Pulmonary artery endothelial cell (primary cell): ENCODE results near the gene FIBP. TPM values are rescaled to one million over a fixed set of nuclear protein-coding genes. Genes with fewer than 3 reads are reported as not detected.
A peak's percentile ranks its signal among the peaks of the same experiment; 100 is the strongest.

Source experiments
- DNase-seq: peaks from one replicate; pipeline ENCODE4 v3.0.0-alpha.2; 2011; ENCODE audit warnings: low read depth, low spot score
- total RNA-seq: library from RNA; depleted of rRNA; stranded (reverse); fragments of >200 nt; gene quantifications from 2 replicates; pipeline ENCODE4 v1.2.3, GENCODE V29; 2014

Gene FIBP
- total RNA-seq = 152 and 229 TPM in 2 replicates

DNA sequence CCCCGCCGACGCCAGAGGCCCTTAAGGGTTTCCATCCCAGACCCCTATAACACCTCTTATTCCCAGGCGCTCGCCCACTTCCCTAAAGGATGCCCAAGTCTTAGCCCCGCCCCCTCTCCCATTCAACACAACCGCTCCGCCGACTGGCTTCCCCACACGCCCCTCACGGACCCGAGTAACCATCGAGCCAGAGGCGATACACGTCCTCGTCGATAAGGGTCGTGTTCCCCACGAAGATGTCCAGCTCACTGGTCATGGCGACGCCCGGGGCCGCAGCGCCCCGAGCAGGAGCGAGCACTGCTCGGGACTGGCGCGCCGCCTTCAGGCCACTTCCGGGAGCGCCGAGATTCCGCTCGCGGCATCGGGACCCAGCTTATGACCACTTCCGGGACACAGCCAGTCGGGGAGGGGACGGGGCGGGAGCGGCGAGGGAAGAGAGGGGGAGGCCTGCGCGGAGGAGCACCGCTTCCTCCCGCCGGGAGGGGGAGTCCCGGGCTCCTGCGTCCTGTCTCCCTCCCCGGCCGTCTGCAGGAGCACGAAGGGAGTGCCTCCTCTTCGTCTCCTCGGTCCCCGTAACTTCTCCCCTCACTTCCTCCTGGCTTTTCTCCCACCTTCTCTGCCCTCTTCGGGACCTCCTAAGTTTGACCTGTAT, at the start of gene FIBP:
Gene FIBP (minus strand): TSS at position 309 of the 652 bp plus-strand sequence. CDS start 53 bp downstream, at position 256.
- DNase-seq = peak; percentile 91

DNA sequence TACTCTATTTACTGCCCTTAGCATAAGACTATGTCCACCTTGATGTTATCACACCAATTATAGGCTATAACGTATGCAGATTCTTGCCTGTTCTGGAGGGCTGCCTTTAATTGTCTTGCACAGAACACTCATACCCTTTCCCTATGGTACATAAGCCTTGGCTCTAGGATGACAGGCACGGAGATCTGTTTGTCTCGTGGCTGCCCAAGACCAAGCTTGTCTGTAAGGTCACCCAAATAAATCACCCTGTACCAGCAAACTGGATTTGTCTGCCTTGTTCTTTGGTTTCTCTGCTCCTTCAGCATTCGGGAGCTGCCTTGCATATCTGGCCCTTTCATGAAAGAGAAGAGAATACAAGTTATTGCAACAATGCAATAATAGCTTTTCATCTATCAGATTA, 49.5 kb upstream of the FIBP start:
- no peak for DNase-seq

DNA sequence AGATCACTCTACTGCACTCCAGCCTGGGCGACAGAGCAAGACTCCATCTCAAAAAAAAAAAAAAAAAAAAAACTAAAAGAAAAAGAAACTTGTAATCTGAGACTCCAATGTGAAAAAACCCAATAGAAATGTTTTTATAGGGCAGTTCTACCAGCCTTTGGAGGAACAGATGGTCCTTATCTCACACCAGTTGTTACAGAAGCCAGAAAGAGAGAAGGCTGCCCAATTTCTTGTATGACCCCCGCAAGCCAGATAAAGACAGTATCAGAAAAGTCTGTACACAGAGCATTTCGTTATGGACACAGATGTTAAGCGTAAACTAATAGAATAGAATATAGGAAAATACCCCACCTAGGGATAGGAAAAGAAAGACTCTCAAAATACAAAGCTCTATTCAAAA, 45.7 kb upstream of the FIBP start:
- DNase-seq = no peak

DNA sequence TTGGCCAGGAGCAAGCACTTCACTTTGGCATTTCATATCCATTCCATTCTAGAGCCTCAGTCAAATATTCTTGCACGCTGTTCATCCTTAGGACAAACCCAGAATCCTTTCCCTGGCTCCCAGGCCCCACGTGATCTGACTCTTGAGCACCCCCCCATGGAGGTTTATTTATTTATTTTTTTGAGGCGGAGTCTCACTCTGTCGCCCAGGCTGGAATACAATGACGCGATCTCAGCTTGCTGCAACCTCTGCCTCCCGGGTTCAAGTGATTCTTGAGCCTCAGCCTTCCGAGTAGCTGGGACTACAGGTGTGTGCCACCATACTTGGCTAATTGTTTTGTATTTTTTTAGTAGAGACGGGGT, 44.3 kb upstream of the FIBP start:
- no peak for DNase-seq

DNA sequence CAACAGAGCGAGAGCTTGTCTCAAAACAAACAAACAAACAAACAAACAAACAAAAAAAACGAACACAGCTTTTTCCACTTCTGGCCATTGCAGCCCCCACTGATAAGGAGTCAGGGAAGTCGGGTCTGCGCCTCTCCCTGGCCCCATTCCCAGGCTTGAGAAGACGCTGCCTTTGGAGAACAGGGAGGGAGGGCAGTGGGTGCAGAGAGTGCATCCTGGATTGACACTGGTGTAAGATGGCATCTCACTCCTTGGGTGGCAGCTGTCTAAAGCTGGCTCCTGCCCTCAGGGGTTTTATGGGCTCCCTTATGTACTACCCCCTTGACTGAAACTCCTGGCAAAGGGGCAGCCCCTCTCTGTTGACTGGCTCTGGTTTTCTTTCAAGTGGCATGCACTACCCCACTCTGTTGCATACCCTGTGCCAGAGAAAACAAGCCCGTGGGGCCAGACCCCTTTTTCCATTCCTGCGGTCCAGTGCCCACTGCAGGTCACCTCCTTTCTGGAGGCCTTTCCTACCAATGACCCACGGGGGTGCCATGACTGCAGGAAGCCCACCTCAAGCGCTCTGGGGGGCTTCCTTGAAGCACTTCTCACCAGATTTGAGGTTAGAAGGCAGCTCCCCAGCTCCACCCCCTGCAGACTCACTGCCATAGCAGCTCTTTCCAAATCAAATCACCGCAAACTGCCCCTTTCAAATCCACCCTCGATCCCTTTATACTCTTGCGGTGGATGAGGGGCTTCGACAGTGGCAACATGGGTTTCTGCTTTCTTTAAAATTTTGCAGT, 43.7 kb upstream of the FIBP start:
- DNase-seq = no peak

DNA sequence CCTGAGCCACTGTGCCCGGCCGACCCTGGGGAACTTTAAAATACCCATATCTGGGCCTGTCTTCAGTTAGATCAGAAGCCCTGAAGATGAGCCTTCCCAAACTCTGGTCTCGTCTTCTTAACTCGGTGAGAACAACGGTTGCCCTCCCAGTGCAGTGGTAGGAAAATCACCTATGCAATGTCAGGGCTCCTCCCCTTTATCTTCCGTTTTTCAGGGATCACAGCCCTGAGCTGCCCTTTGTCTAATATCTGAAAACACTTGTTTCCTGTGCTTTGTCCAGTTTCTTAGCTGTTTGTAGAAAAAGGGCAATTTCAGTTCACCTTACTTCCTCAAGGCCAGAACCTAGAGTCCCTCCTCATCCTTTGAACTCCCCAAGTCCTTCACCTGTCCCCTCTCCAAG, 40.4 kb upstream of the FIBP start:
- DNase-seq = no peak

DNA sequence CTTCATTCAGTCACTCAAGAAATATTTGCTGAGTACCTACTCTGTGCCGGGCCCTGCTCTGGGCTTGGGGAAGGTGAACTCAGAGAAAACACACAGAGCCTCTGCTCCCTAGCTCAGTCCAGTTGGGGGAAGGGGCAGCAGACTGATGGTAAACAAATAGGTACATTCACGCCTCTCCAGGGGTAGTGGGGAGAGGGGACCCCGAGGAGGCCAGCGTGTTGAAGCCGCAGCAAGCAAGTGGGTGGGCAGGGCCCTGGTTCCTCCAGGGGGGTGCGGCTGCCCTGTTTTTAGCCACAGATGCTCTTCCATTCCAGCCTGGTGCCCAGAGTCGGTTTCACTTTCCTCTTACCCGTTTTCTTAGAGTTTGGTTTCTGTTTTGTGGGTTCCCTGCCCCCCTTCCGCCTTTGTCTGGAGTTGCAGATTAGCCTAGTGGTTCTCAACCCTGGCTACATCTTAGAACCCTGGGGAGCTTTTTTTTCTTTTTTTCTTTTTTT, 39.7 kb upstream of the FIBP start:
- DNase-seq = no peak

DNA sequence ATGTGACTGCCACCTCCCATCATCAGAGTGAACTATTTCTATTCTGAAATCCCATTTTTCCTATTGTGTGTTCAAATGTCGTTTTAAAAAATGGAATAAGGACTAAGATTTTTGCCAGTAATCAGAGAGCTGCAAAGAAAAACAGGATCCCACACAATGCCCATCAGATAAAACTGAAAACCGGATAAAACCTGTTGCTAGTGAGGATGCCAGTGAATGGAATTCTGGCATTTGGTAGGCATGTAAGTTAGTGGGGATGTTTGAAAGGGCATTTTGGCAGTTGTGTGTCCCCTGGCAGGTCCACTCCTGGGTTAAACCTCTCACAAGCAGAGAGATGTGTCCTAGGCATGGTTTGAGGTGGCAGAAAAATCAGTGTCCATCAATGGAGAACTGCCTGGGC, 37.1 kb upstream of the FIBP start:
- no peak for DNase-seq

DNA sequence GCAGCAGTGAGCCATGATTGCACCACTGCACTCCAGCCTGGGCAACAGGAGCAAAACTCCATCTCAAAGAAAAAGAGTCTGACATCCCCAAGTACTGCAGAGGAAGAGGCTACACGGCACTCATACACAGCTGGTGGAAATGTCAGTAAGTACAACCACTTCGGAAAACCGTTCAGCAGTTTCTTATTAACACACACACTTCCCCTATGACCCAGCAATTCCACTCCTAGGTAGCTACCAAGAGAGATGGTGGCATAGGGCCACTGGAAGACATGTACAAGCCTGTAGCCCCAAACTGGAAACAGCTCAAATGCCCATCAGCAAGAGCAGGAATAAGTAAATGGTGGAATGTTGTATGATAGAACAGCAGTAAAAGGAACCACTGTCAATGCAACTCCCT, 34.3 kb upstream of the FIBP start:
- no peak for DNase-seq

DNA sequence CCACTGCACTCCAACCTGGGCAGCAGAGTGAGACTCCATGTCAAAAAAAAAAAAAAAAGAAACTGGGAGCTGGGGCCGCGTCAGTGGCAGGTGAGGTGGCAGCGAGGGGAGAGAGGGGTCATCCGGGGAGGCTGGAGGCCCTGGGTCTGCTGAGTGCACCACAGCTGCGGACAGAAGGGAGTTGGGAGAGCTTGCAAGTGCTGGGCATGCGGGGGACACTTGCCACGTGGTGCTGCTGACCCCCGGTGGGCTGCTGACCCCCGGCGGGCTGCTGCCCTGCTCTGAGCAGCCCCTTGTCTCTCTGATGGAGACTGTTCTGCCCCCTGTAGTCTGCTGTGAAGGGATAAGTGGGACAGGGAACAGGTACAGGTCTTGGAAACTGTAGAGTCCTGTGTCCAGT, 33.6 kb upstream of the FIBP start:
- DNase-seq = no peak

DNA sequence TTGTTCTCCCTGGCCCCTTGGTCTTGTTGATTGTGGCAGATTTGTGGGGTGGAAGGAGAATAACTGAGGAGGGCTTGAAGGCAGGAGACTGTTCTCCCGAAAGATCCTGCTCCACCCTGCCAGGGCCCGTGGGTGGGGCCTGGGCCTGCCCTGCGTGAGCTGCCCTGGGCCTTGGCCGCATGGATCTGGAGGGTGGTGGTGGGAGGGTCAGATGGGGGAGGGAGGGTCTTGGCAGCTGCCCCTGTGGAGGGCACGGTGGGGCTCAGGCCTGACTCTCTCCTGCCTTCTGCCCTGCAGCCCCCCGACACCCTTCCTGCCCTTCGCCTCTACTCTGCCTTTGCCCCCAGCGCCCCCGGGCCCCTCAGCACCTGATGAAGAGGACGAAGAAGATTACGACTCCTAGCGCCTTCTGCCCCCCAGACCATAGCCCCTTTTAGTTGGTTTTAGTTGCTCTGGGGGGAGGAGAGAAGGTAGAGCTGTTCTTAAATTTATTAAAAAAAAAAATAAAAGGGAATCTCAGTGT, 32.8 kb upstream of the FIBP start:
- no peak for DNase-seq

DNA sequence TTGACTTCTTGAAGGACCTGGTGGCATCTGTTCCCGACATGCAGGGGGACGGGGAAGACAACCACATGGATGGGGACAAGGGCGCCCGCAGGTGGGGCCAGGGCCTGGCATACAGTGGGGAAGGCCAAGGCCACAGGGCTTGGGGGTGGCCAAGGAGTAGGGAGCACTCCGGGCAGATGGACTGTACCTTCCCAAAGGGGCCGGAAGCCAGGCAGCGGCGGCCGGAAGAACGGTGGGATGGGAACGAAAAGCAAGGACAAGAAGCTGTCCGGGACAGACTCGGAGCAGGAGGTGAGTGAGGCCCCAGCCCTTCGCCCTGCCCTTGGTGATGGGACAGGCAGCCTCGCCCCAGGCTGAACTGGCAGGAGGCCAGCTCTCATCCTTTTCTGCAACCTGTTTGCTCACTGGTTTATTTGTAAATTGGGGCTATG, 32.1 kb upstream of the FIBP start:
- no peak for DNase-seq

DNA sequence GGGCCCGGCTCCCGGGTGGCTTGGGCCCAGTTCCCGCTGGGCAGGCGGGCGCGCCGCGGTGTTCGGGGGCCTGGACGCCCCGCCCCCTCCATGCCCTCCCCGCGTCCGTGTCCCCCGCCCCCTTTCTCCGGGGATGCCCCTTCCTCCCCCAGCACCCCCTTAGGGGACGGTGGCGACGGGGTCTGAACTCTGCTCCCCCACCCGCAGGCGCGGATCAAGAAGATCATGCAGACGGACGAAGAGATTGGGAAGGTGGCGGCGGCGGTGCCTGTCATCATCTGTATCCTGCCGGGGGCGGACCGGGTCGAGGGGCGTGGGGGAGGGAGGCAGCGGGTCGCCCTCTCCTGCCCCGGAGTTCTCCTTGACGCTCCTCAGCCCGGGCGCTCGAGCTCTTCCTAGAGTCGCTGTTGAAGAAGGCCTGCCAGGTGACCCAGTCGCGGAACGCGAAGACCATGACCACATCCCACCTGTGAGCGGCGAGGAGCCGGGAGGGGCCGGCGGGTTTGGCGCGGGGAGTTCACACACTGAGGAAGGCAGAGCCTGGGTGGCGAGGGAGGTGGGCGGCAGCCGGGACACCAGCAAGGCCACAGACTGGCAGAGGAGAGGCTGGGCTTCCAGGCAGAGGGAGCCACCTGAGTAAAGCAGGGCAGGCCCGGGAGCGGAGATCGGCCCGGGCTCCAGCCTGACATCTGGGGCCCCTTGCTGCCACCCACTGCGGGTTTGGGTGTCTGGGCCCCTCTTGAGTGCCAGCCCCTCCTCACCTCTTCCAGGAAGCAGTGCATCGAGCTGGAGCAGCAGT, 31.5 kb upstream of the FIBP start:
- DNase-seq = no peak

DNA sequence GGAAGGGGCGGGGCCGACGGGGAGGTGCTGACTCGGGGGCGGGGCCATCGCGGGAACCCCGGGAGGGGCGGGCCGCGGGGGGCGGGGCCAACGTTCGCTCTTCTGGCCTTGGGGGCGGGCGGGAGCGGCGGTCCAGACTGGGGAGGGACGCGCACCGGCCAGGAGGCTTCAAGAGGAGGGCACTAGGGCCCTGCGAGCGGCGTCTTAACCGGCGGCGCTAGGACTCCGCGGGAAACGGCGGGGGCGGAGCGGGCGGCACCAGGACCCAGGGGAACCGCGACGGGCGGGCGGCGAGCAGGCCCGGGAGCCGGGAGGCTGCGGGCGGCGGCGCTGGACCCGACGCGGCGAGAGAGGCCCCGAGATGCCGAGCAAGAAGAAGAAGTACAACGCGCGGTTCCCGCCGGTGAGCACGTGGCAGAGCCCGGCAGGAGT, 30.9 kb upstream of the FIBP start, which contains the start of gene DRAP1:
Gene DRAP1 (plus strand): TSS at position 286 of the 432 bp plus-strand sequence. CDS start 76 bp downstream, at position 362.
- DNase-seq = peak; percentile 95

DNA sequence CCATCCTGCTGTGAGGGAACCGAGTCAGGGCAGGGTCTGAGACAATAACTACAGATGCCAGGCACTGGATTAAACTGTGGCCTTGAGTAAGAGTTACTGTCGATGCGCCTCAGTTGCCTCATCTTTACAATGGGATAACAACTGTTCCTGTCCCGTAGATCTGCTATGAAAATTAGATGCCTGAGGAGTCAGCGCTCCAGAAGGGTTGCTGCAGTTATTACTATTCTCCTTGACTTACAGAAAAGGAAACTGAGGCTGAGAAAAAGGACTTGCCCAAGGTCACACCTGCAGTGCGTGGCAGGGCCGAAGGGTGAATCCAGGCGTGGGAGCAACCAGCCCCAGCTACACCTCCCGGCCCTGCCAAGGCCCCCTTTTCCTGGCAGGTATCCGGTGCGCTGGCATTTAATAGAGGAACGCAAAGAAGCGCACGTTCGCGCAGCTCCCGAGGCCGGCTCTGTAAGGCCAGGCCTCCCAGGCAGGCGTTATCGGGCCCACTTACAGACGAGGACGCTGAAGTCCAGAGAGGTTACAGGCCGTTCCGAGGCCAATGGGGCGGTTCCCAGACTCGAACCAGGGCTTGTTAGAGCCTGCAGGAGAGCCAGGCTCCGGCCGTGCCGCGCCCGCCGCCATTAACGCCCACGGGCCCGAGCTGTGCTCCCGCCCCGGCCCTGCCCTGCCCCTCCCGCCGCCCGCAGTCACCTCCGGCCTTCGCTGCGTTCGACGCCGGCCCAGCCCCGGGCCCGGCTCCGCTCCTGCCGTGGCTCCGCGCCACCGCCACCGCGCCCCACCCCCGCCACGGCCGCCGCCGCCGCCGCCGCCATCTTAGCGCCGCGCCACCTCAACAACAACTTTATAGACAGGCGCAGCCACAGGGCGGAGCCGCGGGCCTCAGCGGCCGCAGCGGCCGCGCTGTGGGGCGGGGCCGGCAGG, 30.2 kb upstream of the FIBP start, which contains the start of gene C11orf68:
Gene C11orf68 (minus strand): TSS at position 852 of the 930 bp plus-strand sequence. CDS start 31 bp downstream, at position 821.
- no peak for DNase-seq

DNA sequence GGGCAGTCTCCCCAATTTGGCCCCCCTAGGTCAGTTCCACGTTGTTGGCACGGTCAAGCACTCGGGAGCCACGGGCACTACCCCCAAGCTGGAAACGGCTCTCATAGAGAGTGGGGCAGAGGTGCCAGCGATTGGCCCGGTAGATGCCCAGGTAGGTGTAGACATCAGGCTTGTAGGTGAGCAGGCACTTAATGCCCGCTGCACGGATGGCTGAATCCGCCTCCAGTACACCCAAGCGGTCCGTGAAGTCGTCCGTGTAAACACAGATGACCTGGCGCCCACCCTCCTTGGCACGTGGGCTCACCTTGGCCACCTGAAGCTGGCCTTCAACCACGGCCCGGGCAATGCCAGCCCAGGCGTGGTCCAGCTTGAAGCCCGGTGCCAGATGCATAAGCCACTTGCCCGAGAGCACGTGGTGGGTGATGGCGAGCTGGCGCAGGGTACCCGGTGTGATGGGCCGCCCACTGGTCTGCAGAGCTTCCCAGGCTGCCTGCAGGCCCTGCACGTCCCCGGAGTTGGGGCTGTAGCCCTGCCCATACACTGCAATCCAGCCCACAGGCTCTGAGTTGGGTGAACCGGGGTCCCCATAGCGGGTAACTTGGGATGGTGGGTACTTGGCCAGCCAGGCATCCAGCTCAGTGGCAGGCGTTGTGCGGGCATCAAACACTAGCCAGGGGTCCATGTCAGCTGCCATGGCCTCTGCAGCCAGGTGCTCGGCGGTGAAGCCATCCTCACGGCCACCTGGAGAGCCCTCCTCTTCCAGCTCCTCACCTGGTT, 29.4 kb upstream of the FIBP start:
- no peak for DNase-seq

DNA sequence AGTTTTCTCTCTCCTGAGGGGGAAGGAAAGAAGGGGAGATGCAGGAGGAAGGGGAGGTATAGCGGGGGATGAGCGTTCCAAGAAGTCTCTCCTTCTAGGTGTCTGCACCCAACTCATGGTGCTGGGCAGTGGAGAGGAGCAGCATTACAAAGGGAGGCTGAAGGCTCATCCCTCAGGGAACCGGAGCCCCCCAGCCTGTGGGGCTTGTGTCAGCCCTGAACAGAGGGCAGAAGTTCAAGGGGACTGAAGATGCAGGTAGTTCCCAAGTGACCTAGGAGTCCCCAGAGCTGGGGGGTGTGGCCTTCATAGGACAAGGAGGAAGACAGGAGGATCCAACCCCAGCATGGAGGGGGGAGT, 28.8 kb upstream of the FIBP start:
- no peak for DNase-seq

DNA sequence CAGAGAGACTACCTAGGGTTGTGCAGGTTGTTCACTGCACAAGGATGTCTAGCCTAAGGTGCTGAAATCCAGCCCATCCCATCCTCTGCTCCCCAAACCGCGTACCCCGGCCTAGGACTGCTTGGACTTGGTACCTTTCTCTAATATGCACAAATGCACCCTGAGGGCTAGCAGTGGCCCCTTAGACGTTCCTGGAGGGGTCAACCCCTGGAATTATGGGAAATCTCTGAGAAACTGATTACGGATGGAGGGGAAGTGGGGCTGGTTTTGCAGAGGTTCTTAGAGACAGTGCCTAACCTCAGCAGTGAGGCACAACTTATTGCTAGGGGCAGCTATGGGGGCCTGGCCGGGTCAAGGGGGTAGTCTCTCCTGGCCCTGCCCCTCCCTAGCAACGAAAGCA, 28.1 kb upstream of the FIBP start:
- DNase-seq = no peak

DNA sequence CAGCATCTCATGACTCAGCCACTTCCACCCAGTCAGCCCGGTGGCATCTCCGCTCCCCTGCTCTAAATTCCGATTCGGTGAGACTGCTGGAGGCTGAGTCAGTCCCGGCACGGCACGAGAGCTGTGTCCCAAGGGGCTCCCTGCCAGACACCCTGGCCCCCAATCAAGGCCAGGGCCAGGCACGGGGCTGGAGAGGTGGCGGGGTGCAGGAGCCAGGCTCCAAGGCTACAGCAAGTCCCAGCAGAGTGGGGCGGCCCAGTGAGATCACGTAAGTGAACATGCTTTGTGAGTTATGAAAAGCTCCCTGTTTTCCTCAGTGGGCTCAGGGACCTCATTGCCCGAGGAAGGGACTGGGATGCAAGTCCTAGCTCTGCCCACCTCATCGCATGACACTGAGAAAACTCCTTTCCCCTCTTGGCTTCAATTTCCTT, 27.6 kb upstream of the FIBP start:
- peak; percentile 85 for DNase-seq
